AG04449 (cell line): Measurements from ENCODE around the gene FBXL17.

Experiments
- CTCF ChIA-PET: fragments of 350-600 bp; formaldehyde crosslinking; extraction: SDS; loops from one replicate; lab custom pipeline; 2021; ENCODE audit warnings: antibody characterized with exemption; lab: Yijun Ruan, JAX
- POLR2A ChIA-PET: fragments of 400-600, 350-600 bp; formaldehyde crosslinking; extraction: SDS; loops from one replicate; lab custom pipeline; 2020; ENCODE audit warnings: antibody characterized with exemption, inconsistent platforms; lab: Yijun Ruan, JAX
- DNase-seq: peaks from one replicate; pipeline ENCODE4 v3.0.0-alpha.2; 2010; ENCODE audit warnings: low read depth, low spot score
- H3K4me3 ChIP-seq: 2 replicates; pipeline ENCODE4 v1.5.1; 2011; ENCODE audit warnings: low read depth, mild to moderate bottlenecking, control low read depth, low read length
- CTCF ChIP-seq: IDR thresholded peaks from one replicate; pipeline ENCODE4 v1.5.1; 2011; ENCODE audit warnings: mild to moderate bottlenecking, moderate library complexity, low read length, control low read depth, inconsistent platforms; ENCODE audit not compliant: insufficient read depth; ENCODE audit errors: missing control alignments

FBXL17 gene

GRCh38 chr5:108193021-108193795 is 188.7 kb downstream of the FBXL17 start:
- H3K4me3 ChIP-seq, result no peak overlapping the region
- no peak for TF ChIP-seq CTCF
- POLR2A ChIA-PET, result no interaction called here
- CTCF ChIA-PET, result interaction anchor here (0.9 to 1.9 kb wide), 2 partner anchors 56 to 67 kb away, joined by 3 to 6 read pairs; no protein-coding TSS in a partner anchor
- peak; percentile 61 for DNase-seq

- POLR2A ChIA-PET, result no interaction called here
- CTCF ChIA-PET, result no interaction called here
Observed at GRCh38 chr5:108184940-108185339, 197.0 kb downstream of the FBXL17 start.

GRCh38 chr5:108181975-108182374 is 199.9 kb downstream of the FBXL17 start:
- no peak overlapping the region for H3K4me3 ChIP-seq
- no peak for TF ChIP-seq CTCF
- ChIA-PET POLR2A (no interaction called here), CTCF (interaction anchor here (1.2 kb wide), 1 partner anchor 32 kb away, joined by 3 read pairs; no protein-coding TSS in a partner anchor)
- no peak for DNase-seq

More at GRCh38 chr5:108184940-108185339, 197.0 kb downstream of the FBXL17 start:
- no peak for TF ChIP-seq CTCF
- DNase-seq, result no peak
- no peak overlapping the region for H3K4me3 ChIP-seq

- CTCF ChIA-PET, result interaction anchor here (1.2 kb wide), 1 partner anchor 24 kb away, joined by 3 read pairs; no protein-coding TSS in a partner anchor
- no peak for TF ChIP-seq CTCF
- POLR2A ChIA-PET, result no interaction called here
- no peak overlapping the region for H3K4me3 ChIP-seq
- DNase-seq, result no peak
Observed at GRCh38 chr5:108174286-108174685, 207.6 kb downstream of the FBXL17 start.

- H3K4me3 ChIP-seq, result no peak overlapping the region
- ChIA-PET POLR2A (no interaction called here), CTCF (no interaction called here)
- no peak for TF ChIP-seq CTCF
- DNase-seq, result no peak
Observed at GRCh38 chr5:108171759-108172158, 210.1 kb downstream of the FBXL17 start.

GRCh38 chr5:108168915-108169314 is 213.0 kb downstream of the FBXL17 start:
- no peak for TF ChIP-seq CTCF
- CTCF ChIA-PET, result no interaction called here
- DNase-seq, result no peak
- POLR2A ChIA-PET, result no interaction called here
- H3K4me3 ChIP-seq, result no peak overlapping the region
